Medulla oblongata (tissue), 1 donor: ENCODE measurements around the gene TLE6.
"Not testable (repeated sequence)": the region's sequence is repeated elsewhere in the genome, so short reads cannot be mapped to it uniquely, and the experiment has no call there.

ENCODE experiments used
- DNase-seq: peaks from one replicate; pipeline ENCODE4 v3.0.0-alpha.2; 2015; ENCODE audit errors: extremely low spot score

The TLE6 gene

DNA sequence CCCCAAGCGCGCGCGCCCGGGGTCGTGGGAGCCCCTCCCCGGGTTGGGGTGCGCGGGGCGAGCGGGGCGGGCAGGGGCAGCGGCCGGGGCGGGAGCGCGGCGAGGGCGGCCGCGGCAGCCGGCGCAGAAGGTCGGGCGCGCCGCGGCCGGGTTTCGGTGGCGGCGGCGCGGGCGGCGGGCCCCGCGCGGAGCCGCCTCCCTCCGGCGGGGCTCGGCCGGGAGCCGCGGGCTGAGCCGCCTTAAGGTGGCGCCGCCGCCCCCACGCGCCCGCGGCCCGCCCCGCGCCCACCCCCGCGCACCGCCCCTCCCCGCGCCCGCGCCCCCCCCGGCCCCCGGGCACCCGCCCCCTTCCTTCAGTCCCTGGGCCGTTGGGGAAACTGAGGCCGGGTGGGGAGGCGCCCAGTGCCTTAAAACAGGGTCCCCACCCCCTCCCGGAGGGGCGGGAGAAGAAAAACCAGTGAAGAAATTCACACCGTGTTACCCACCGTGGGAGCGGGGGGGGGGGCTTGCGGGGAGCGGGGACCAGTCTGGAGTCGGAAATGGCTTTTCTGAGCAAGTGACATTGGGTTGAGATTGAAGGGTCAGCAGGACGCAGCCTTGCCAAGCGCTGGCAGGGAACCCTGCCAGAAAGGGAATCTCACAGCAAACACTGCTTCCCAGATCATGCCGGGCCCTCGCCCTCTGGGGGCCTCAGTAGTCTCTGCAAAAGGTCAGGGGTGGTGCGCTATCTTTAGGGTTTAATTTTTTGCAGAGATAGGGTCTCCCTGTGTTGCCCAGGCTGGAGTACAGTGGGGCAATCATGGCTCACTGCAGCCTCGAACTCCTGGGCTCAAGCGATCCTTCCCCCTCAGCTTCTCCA lies 51.9 kb downstream of the TLE6 start, which contains the start of gene TLE2:
TLE2 (minus strand) TSS at position 216 of the 859 bp plus-strand sequence. CDS start 376 bp downstream, outside the sequence.
- no peak for DNase-seq

DNA sequence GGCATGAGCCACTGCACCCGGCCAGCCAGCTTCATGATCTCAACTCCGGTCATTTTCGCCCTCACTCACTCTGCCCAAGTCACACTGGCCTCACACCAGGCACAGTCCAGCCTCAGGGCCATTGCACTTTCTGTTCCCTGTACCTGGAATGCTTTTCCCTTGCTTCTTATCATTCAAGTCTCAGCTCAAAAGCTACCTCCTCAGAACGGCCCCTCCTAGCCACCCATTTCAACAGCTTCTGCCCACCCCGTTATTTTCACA lies 54.2 kb downstream of the TLE6 start:
- no peak for DNase-seq

DNA sequence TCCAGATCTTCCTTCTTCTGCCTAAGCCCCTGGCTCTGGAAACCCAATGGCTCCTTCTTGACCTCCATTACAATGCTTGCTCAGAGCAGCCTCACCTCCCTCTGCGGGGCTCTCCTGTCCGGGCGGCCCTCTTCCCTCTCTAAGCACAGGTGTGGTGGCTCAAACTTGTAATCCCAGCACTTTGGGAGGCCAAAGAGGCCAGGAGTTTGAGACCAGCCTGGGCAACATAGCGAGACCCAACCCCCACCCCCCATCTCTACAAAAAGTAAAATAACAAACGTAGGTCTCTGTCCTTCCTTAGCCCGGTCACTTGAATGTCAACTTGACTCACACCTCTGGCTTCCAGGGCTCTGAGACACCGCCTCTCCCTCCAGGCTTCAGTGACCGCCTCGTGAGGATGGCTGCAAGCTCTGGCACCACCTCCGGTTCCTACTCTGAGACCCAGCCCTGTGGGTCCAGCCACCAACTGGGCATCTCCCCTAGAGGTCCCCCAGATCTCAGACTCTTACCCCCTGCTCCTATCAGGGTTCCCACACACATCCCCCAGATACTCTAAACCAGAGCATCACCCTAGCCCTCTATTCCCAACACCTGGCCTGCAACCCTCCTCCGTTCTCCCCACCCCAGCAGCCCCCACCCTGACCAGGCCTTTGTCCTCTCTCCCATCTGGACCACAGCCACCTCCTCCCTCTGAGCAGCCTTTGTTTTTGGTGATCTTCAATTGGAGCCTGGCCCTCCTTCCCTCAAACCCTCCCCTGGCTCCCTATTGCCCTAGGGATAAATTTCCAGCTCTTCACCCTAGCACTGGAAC lies 56.4 kb downstream of the TLE6 start:
- peak; percentile 47 for DNase-seq

DNA sequence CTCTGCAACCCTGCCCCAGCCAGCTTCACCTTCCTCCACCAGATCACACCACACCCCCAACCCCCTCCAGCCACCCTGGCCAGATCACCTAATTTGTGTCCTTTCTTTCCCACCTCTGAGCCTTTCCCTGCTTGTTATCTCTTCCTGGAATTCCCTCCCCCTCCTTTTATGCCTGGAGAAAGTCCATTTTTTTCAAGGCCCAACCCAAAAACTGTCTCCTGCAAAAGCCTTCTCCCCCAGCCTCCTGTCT lies 57.0 kb downstream of the TLE6 start:
- no peak for DNase-seq

DNA sequence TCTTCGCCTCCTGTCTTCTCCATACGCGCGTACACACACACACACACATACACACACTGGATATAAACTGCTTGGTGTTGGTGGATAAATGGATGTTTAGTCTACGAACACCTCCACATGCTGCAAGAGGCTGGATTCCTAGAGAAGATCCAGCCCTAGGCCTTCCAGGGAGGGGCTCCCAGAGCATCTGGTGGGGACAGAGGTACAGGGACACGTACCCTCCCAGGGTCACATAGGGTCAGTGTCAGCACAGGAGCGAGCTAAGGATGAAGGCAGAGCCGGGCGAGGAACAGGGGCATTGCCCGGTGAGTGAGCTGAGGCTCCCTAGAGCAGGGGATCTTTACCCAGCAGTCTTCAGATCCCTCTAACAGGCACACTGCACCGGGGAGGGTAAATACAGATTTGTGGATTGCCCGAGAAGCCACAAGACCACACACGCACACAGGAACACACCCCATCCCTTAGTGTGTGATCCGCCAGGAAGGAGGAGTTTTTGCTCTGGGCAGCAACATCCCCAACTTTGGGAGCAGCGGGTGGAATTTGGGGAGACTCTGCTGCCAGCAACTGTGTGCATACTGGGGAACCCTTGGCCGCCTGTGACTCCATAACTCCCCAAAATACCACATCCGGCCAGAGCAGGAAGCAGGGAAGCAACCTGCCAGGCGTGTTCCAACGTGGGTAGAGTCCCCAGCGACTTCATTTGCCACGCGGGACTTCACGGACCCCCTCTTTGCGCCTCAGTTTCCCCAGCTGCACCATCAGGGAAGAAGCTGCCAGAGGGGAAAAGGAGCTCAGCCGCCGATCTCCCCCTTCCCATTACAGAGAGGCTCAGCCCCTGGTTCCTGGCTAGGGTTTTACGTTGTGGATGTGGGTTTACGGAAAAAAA lies 57.5 kb downstream of the TLE6 start:
- DNase-seq: no peak

DNA sequence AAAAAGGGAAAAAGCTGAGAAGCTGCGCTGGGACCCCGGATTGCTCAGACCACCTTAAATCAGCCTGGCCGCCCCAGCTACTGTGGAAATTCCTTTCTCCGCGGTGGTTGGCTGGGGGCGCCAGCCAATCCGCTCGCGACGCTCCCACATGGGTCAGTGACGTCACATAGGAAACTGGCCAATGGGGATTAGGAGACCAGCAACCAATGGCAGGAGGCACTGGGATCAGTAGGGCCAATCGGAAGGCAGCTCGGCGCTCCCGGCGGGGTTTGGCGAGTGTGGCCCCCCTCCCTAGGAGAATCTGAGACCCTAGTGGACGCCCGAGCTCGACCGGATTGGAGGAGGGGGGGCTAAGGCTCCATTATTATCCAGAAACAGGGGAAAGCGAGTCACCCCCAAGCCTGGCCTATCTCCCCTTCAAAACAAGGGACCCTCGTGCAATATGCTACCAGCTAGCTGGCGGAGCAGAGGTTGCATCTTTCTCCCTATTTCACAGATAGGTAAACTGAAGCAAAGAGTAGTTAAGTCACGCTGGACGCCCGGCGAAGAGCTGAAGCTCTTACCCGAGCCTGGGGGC lies 58.3 kb downstream of the TLE6 start:
- peak; percentile 99 for DNase-seq

DNA sequence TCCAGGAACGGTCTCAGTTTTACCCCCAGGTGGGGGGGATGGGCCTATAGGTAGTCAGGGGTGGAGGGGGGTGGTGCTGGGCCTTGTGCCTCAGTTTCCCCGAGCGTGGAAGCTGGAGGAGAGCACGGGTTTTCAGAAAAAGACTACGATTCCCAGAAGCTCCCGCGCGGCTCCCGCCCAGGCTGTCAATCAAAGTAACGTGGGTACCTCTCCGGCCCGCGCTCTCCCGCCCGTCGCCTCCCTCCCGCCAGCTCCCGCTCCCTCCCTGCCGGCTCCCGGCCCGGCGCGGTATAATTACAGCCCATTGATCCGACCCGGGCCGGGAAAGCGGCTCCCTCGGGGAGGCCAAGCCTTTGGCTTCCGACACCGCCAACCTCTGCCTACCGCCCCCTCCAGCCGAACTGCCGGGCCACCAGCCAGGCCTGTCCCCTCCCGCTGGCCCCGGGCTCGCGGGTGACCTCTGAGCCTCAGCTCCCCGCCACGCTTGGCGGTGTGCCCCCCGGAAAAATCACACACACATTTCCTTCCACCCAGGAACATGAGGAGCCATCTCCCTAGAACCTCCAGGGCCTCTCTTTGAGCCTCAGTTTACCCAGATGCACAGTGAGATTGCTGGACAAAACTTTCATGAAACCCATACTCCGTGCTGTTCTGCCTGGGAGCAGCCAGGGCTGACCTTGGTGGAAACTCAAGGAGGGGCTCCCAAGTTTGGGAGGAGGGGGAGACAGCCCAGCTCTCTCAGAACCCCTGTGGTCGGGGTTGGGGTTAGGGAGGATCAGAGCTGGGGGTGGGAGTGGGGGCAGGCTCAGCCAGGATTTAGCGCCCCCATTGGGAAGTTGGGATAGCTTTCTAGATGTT lies 59.0 kb downstream of the TLE6 start:
- DNase-seq: peak; percentile 95

DNA sequence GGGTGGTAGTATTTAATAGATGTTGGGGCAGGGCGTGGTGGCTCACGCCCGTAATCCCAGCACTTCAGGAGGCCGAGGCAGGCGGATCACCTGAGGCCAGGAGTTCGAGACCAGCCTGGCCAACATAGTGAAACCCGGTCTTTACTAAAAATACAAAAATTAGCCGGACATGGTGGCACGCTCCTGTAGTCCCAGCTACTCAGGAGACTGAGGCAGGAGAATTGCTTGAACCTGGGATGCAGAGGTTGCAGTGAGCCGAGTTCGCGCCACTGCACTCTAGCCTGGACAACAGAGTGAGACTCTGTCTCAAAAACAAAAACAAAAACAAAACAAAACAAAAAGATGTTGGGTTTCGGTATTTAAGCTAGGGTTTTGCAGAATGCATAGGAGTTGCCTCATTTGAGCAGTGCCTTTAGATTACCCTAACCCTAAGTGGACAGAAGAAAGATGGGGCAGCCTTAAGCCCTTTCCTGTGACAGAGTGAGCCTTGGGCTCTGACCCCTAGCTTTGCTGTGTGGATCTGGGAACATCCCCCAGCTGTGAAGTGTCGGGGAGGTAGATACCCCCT lies 59.7 kb downstream of the TLE6 start:
- not testable (repeated sequence) for DNase-seq

DNA sequence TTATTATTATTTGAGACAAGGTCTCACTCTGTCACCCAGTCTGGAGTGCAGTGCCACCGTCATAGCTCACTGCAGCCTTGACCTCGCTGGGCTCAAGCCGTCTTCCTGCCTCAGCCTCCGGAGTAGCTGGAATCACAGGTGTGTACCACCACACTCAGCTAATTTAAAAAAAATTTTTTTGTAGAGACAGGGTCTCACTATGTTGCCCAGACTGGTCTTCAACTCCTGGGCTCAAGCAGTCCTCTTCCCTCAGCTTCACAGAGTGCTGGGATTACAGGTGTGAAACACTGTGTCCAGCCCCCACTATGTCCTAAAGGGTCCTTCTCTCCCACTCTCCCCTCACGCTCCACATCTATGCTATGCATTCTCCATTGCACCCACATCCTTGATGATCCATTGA lies 60.9 kb downstream of the TLE6 start:
- DNase-seq: no peak

DNA sequence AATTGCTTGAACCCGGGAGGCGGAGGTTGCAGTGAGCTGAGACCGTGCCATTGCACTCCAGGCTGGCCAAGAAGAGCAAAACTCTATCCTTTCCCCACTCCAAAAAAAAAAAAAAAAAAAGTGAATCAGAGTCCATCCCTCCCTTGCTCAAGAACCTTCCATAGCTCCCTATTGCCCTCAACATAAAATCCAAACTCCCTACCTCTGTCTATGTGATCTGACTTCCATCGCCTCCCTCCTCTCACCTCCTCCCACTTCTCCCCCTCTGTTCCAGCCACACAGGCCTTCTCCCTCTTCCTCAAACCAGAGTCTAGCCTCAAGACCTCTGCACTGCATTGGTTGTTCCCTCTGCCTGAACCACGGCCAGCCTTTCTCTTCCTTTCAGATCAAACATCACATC lies 61.8 kb downstream of the TLE6 start:
- no peak for DNase-seq

DNA sequence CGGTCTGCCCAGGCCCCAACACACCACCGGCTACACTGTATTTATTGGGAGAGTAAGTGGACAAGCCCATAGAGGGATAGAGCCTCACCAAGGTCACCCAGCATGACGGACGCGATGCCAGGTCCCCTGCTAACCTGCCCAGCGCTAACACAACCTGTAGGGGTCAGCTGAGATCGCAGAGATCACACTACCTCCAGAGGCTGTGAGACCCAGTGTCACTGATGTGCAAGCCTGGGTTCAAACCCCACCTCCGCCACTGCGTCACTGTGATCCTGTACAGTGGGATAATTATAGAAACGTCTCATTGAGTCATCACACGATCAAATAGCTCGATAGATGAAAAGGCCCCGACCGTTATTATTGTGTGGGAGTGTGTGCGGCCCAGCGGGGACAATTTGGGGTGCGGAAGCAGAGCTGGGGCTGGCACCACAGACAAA lies 62.3 kb downstream of the TLE6 start:
- DNase-seq: no peak

DNA sequence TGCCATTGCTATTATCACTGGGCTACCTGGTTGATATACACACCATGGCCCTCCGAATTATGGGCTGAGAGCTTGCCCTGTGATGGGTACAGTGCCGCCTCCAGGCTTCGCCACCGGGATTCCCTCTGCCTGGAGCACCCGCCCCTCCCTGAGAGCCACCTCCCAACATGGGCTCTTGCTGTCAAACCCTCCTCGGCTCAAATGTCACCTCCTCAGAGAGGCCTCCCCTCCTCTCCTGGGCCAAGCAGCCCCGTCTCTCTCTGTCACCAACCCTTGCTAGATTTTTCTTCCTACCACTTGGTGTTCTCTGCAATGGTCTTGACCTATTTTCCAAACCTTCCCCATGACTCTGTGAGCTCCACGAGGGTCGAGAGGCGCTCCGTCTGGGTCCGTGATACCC lies 64.0 kb downstream of the TLE6 start:
- DNase-seq: no peak

DNA sequence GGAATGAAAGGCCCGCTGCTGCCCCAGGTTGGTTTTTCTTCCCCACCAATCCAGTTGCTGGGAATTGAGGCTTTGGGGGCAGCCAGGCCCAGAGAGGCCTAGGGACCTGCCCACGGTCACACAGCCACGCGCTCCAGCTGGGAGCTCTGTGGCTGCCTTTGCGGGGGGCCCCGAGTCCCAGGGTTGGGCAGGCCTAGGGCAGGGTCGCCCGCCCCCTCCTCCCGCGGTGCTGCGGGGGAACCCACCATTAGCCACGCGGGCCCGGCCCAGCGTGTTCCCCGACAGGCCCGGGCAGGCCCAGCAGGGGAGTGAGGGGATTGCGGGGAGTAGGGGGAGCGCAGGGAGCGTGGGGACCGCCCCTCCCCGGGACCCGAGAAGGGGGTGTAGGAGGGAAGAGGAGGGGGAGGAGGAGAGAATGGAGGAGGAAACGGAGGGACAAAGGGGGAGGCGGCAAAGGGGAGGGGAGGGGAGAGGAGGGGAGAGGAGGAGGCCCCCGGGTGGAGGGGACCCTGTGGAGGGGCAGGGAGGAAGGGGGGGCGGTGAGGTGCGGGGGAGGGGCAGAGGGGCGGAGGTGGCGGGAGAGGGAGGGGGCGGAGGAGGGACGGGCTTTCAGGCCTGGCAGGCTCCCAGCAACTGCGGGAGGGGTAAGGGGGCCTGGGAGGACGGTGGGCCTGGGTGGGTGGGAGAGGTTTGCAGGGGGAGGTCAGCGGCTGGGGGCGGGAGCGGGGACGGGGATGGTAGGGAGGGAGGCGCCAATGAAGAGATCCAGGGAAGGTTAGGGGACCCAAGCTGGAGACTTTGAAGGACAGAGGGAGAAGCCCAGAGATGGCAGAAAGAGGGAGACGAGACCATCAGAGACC lies 64.6 kb downstream of the TLE6 start:
- no peak for DNase-seq

DNA sequence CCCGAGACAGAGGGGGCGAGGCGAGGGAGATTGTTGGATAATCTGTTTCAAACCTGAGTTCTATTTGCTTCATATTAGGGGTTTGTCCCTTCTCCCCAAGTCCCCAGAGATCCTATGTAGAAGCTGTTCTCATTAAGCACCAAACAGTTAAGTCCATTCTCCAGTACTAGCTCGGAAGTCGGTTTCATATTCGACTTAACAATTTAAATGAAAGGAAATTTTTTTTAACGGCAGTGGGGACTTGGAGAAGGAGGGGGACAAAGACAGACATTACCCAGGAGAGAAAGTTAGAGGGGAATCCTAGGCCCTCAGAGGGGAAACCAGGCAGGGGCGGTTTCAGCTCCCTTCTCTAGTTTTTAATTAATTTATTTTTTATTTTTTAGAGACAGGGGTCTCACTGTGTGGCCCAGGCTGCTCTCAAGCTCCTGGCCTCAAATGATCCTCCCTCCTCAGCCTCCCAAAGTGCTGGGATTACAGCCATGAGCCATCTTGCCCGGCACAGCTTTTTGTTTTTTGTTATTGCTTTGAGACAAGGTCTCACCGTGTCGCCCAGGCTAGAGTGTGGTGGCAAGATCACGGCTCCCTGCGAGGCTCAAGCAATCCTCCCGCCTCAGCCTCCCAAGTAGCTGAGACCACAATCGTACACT lies 65.4 kb downstream of the TLE6 start:
- no peak for DNase-seq
